ENCODE measurements around the gene KREMEN2.

DNA sequence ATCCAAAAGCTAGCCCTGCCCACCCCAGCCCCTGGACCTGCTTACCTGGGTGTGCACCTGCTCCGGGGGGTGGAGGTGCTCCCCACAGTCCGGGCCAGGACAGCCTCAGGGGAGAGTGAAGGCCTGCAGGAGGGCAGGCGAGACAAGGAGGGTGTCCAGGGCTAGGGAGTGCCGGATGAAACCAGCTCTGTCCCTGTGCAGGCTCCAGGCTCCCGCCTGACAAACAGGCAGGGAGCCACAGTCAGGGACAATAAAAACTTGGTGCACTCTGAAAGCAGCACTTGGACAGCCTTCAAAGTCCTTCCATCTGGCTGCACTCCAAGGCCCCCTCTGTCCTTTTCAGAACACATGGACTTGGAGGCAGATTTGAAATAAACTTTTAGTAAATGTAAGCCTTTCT lies 9.0 kb downstream of the KREMEN2 start:
- TF ChIP-seq, protein P1, sequence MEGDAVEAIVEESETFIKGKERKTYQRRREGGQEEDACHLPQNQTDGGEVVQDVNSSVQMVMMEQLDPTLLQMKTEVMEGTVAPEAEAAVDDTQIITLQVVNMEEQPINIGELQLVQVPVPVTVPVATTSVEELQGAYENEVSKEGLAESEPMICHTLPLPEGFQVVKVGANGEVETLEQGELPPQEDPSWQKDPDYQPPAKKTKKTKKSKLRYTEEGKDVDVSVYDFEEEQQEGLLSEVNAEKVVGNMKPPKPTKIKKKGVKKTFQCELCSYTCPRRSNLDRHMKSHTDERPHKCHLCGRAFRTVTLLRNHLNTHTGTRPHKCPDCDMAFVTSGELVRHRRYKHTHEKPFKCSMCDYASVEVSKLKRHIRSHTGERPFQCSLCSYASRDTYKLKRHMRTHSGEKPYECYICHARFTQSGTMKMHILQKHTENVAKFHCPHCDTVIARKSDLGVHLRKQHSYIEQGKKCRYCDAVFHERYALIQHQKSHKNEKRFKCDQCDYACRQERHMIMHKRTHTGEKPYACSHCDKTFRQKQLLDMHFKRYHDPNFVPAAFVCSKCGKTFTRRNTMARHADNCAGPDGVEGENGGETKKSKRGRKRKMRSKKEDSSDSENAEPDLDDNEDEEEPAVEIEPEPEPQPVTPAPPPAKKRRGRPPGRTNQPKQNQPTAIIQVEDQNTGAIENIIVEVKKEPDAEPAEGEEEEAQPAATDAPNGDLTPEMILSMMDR (conservative IDR thresholded peaks at IDR 0.05; ENCODE audit: low read depth, low read length): no peak
- TF ChIP-seq EZH2 (IDR thresholded peaks at IDR 0.05; ENCODE audit: borderline replicate concordance, low read depth, low read length, poor library complexity, severe bottlenecking): no peak

Data from A673 (cell line).